Activated naive CD4-positive, alpha-beta T cell treated with anti-CD3 and anti-CD28 coated beads, Interleukin-2, amount 50 U/mL, for 24 hours (primary cell): ENCODE data around the gene SNW1.
"Not testable (repeated sequence)": the region's sequence is repeated elsewhere in the genome, so short reads cannot be mapped to it uniquely, and the experiment has no call there.

Experiments
- H3K27ac Mint-ChIP-seq: one replicate; pipeline ENCODE4 v1.8.0; 2021; ENCODE audit warnings: mild to moderate bottlenecking, mixed read lengths
- H3K27me3 Mint-ChIP-seq: one replicate; pipeline ENCODE4 v1.8.0; 2021; ENCODE audit warnings: mixed read lengths
- H3K36me3 Mint-ChIP-seq: one replicate; pipeline ENCODE4 v1.8.0; 2021; ENCODE audit warnings: mixed read lengths
- H3K4me1 Mint-ChIP-seq: one replicate; pipeline ENCODE4 v1.8.0; 2021; ENCODE audit warnings: mixed read lengths
- H3K4me3 Mint-ChIP-seq: one replicate; pipeline ENCODE4 v1.8.0; 2021; ENCODE audit warnings: mild to moderate bottlenecking, mixed read lengths
- H3K9me3 Mint-ChIP-seq: one replicate; pipeline ENCODE4 v1.8.0; 2021; ENCODE audit warnings: mixed read lengths

Gene SNW1

GRCh38 chr14:77760381-77761204, at the start of gene SNW1:
Gene SNW1 (minus strand): TSS chr14:77761156. CDS start chr14:77761127, 29 bp downstream.
- no peaks in the 10 kb centered on the region for H3K9me3 Mint-ChIP-seq
- H3K27ac Mint-ChIP-seq: peak within 1 kb of the TSS; percentile 97
- H3K36me3 Mint-ChIP-seq: peaks cover 3% of the 10 kb centered on the region
- peaks cover 44% of the 10 kb centered on the region for H3K4me1 Mint-ChIP-seq
- H3K4me3 Mint-ChIP-seq: peak within 1 kb of the TSS; percentile 96
- H3K27me3 Mint-ChIP-seq: no peaks in the 10 kb centered on the region

- H3K4me1 Mint-ChIP-seq: no peaks in the 10 kb centered on the region
- no peak overlapping the region for H3K4me3 Mint-ChIP-seq
- no peak overlapping the region for H3K27ac Mint-ChIP-seq
- peaks cover 2% of the 10 kb centered on the region for H3K36me3 Mint-ChIP-seq
- no peaks in the 10 kb centered on the region for H3K9me3 Mint-ChIP-seq
- H3K27me3 Mint-ChIP-seq: no peaks in the 10 kb centered on the region
Measured at GRCh38 chr14:77809011-77809410, 48.1 kb upstream of the SNW1 start.

- Mint-ChIP-seq H3K27ac (no peak overlapping the region), H3K27me3 (no peaks in the 10 kb centered on the region), H3K4me1 (no peaks in the 10 kb centered on the region), H3K4me3 (no peak overlapping the region), H3K9me3 (no peaks in the 10 kb centered on the region), H3K36me3 (peaks cover 2% of the 10 kb centered on the region)
Measured at GRCh38 chr14:77808250-77808649, 47.3 kb upstream of the SNW1 start.

GRCh38 chr14:77805706-77806105, 44.8 kb upstream of the SNW1 start:
- H3K4me3 Mint-ChIP-seq: no peak overlapping the region
- no peaks in the 10 kb centered on the region for H3K9me3 Mint-ChIP-seq
- no peaks in the 10 kb centered on the region for H3K4me1 Mint-ChIP-seq

GRCh38 chr14:77804592-77804991, 43.6 kb upstream of the SNW1 start:
- H3K27me3 Mint-ChIP-seq: no peaks in the 10 kb centered on the region
- H3K9me3 Mint-ChIP-seq: no peaks in the 10 kb centered on the region
- H3K4me1 Mint-ChIP-seq: peaks cover 7% of the 10 kb centered on the region
- no peak overlapping the region for H3K4me3 Mint-ChIP-seq
- H3K36me3 Mint-ChIP-seq: peaks cover 2% of the 10 kb centered on the region
- no peak overlapping the region for H3K27ac Mint-ChIP-seq

More at GRCh38 chr14:77805706-77806105, 44.8 kb upstream of the SNW1 start:
- H3K27me3 Mint-ChIP-seq: no peaks in the 10 kb centered on the region
- H3K36me3 Mint-ChIP-seq: peaks cover 2% of the 10 kb centered on the region
- H3K27ac Mint-ChIP-seq: no peak overlapping the region

GRCh38 chr14:77800814-77801213, 39.9 kb upstream of the SNW1 start:
- no peaks in the 10 kb centered on the region for H3K9me3 Mint-ChIP-seq
- H3K4me3 Mint-ChIP-seq: peak overlapping the region; percentile 90
- peak overlapping the region; percentile 79 for H3K27ac Mint-ChIP-seq
- no peaks in the 10 kb centered on the region for H3K27me3 Mint-ChIP-seq
- H3K36me3 Mint-ChIP-seq: no peaks in the 10 kb centered on the region
- peaks cover 10% of the 10 kb centered on the region for H3K4me1 Mint-ChIP-seq

- no peaks in the 10 kb centered on the region for H3K9me3 Mint-ChIP-seq
- H3K4me1 Mint-ChIP-seq: peaks cover 10% of the 10 kb centered on the region
- no peaks in the 10 kb centered on the region for H3K36me3 Mint-ChIP-seq
- no peaks in the 10 kb centered on the region for H3K27me3 Mint-ChIP-seq
- H3K4me3 Mint-ChIP-seq: peak within 1 kb of the TSS; percentile 90
- peak within 1 kb of the TSS; percentile 89 for H3K27ac Mint-ChIP-seq
Measured at GRCh38 chr14:77799863-77800730, 39.1 kb upstream of the SNW1 start, which contains the start of gene ADCK1. Gene ADCK1 (plus strand): TSS chr14:77800109. CDS start chr14:77818979, 18,870 bp downstream.

- H3K27me3 Mint-ChIP-seq, H3K9me3 Mint-ChIP-seq, H3K36me3 Mint-ChIP-seq: not testable (repeated sequence)
- H3K4me3 Mint-ChIP-seq: peak overlapping the region; percentile 88
- peak overlapping the region; percentile 89 for H3K27ac Mint-ChIP-seq
- peaks cover 10% of the 10 kb centered on the region for H3K4me1 Mint-ChIP-seq
Measured at GRCh38 chr14:77799456-77799855, 38.5 kb upstream of the SNW1 start.

- Mint-ChIP-seq H3K36me3 (no peaks in the 10 kb centered on the region), H3K9me3 (no peaks in the 10 kb centered on the region), H3K4me1 (peaks cover 1% of the 10 kb centered on the region), H3K27ac (no peak overlapping the region), H3K27me3 (peaks cover 4% of the 10 kb centered on the region), H3K4me3 (no peak overlapping the region)
Measured at GRCh38 chr14:77794357-77794756, 33.4 kb upstream of the SNW1 start.

- not testable (repeated sequence) for H3K4me1 Mint-ChIP-seq, H3K4me3 Mint-ChIP-seq, H3K9me3 Mint-ChIP-seq, H3K27ac Mint-ChIP-seq, H3K27me3 Mint-ChIP-seq, H3K36me3 Mint-ChIP-seq
Measured at GRCh38 chr14:77793255-77793654, 32.3 kb upstream of the SNW1 start.

GRCh38 chr14:77791225-77791600, 30.3 kb upstream of the SNW1 start:
- no peaks in the 10 kb centered on the region for H3K9me3 Mint-ChIP-seq
- H3K27ac Mint-ChIP-seq: no peak overlapping the region

GRCh38 chr14:77790566-77791224, 29.7 kb upstream of the SNW1 start:
- no peak overlapping the region for H3K4me3 Mint-ChIP-seq
- no peaks in the 10 kb centered on the region for H3K4me1 Mint-ChIP-seq
- H3K27me3 Mint-ChIP-seq: peaks cover 6% of the 10 kb centered on the region
- H3K9me3 Mint-ChIP-seq: no peaks in the 10 kb centered on the region
- H3K36me3 Mint-ChIP-seq: no peaks in the 10 kb centered on the region
- no peak overlapping the region for H3K27ac Mint-ChIP-seq

More at GRCh38 chr14:77791225-77791600, 30.3 kb upstream of the SNW1 start:
- H3K4me1 Mint-ChIP-seq: no peaks in the 10 kb centered on the region
- no peaks in the 10 kb centered on the region for H3K36me3 Mint-ChIP-seq
- H3K27me3 Mint-ChIP-seq: peaks cover 6% of the 10 kb centered on the region
- H3K4me3 Mint-ChIP-seq: no peak overlapping the region

- peaks cover 6% of the 10 kb centered on the region for H3K27me3 Mint-ChIP-seq
- no peaks in the 10 kb centered on the region for H3K4me1 Mint-ChIP-seq
- H3K27ac Mint-ChIP-seq: no peak overlapping the region
- no peak overlapping the region for H3K4me3 Mint-ChIP-seq
- H3K9me3 Mint-ChIP-seq: no peaks in the 10 kb centered on the region
- H3K36me3 Mint-ChIP-seq: no peaks in the 10 kb centered on the region
Measured at GRCh38 chr14:77786148-77786547, 25.2 kb upstream of the SNW1 start.

GRCh38 chr14:77782202-77782601, 21.2 kb upstream of the SNW1 start:
- H3K4me1 Mint-ChIP-seq: no peaks in the 10 kb centered on the region

GRCh38 chr14:77773966-77774365, 13.0 kb upstream of the SNW1 start:
- H3K4me3 Mint-ChIP-seq, H3K27me3 Mint-ChIP-seq, H3K27ac Mint-ChIP-seq, H3K9me3 Mint-ChIP-seq, H3K36me3 Mint-ChIP-seq, H3K4me1 Mint-ChIP-seq: not testable (repeated sequence)

More at GRCh38 chr14:77782202-77782601, 21.2 kb upstream of the SNW1 start:
- Mint-ChIP-seq H3K27ac (no peak overlapping the region), H3K9me3 (no peaks in the 10 kb centered on the region), H3K27me3 (no peaks in the 10 kb centered on the region), H3K36me3 (no peaks in the 10 kb centered on the region), H3K4me3 (no peak overlapping the region)
